ENCODE results near the gene KCNK3.

- TF ChIP-seq CTCF (CRISPR knock-in tag; IDR thresholded peaks at IDR 0.05), result no peak
- TF ChIP-seq CHCHD3 (CRISPR knock-in tag; IDR thresholded peaks at IDR 0.05), result no peak
- no peak for TF ChIP-seq E2F1 (CRISPR knock-in tag; IDR thresholded peaks at IDR 0.05)
- TF ChIP-seq ZNF510 (CRISPR knock-in tag; IDR thresholded peaks at IDR 0.05; ENCODE audit: low read depth), result no peak
Observed at GRCh38 chr2:26678035-26678434, 14.5 kb upstream of the KCNK3 start.

Data from HepG2 (cell line).